ENCODE results near the gene NOL3. TPM values are rescaled to one million over a fixed set of nuclear protein-coding genes. Genes with fewer than 3 reads are reported as not detected.

NOL3 gene
- total and polyA plus RNA-seq, 2 donors (not counting 3 experiments of a cell fraction or from before 2014, with no cell fraction given), result 16.0 to 19.4 TPM

DNA sequence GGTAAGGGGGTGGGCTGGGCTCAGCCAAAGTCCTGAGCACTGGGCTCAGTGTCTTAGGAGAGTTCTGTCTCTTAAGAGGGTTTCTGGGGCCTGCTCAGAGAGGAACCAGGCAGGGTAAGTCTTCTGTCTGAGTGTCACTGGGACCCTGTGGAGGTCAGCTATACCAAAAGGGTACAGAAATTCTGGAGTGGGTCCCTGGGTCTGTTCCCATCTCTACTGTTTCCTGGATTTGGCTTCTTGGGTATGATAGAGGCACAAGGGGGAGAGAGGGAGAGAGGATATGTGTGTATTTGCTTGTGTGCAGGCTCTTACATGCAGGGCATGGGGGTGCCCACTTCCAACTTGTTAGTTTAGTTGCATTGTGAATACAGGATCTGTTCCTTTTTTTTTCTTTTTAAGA lies 23.2 kb downstream of the NOL3 start:
- peak; percentile 47 for FAIRE-seq
- no peaks in the 10 kb centered on the region for H3K9me1 ChIP-seq (replicated peaks; ENCODE audit: control insufficient read depth, extremely low read depth, insufficient read depth, low read length)
- no peak for DNase-seq (ENCODE audit: low read depth, low spot score)
- peak overlapping the region; percentile 88 for H3K27ac ChIP-seq (ENCODE audit: insufficient read depth, low read depth, low read length)
- ChIA-PET CTCF (interaction anchor here (1.1 to 1.5 kb wide), 4 partner anchors 9 to 206 kb away, joined by 3 to 6 read pairs (median 4); no protein-coding TSS in a partner anchor), POLR2A (no interaction called here)
- no peaks in the 10 kb centered on the region for H3K9me3 ChIP-seq (replicated peaks; ENCODE audit: control insufficient read depth, insufficient read depth, low read length)
- no peak for TF ChIP-seq GATA2 (IDR thresholded peaks at IDR 0.05; ENCODE audit: insufficient read depth, insufficient read length, low read depth, low read length)
- no peaks in the 10 kb centered on the region for H3K27me3 ChIP-seq (ENCODE audit: control insufficient read depth in 2 of 2, insufficient read depth in 2 of 2, low read length in 2 of 2)
- H2AFZ ChIP-seq (ENCODE audit: low read depth, low read length), result no peak overlapping the region
- H3K4me3 ChIP-seq (replicated peaks in 1 of 3; ENCODE audit: insufficient read depth in 1 of 3, low read depth in 1 of 3, low read length in 3 of 3), result peak overlapping the region in 1 of 3 experiments; percentile 83
- H3K9ac ChIP-seq (replicated peaks; ENCODE audit: extremely low read depth, insufficient read depth, low read length), result peak overlapping the region; percentile 91
- no peaks in the 10 kb centered on the region for H4K20me1 ChIP-seq (replicated peaks; ENCODE audit: control insufficient read depth, extremely low read depth, insufficient read depth, low read length)
- H3K36me3 ChIP-seq (ENCODE audit: control insufficient read depth in 2 of 2, extremely low read depth in 1 of 2, insufficient read depth in 2 of 2, low read length in 2 of 2), result peaks cover 19 to 38% of the 10 kb centered on the region in 2 experiments
- H3K79me2 ChIP-seq (ENCODE audit: control insufficient read depth, insufficient read depth, low read length), result peaks cover 46% of the 10 kb centered on the region
- intact Hi-C loops (cut with micrococcal nuclease), result loop anchor here (5.0 to 10.0 kb wide), 2 partner anchors 34 to 201 kb away; partner anchors contain the start of genes TMEM208 and TPPP3
- peaks cover 38% of the 10 kb centered on the region for H3K4me1 ChIP-seq (ENCODE audit: control insufficient read depth, extremely low read depth, insufficient read depth, low read length)
- dilution Hi-C loops (cut with MboI; ENCODE audit: extremely low pct_ligation_motif_present, low sequenced_read_pairs), result no loop called here
- BruUV-seq (replicated peaks), result no TSS peak
- peak overlapping the region; percentile 69 for H3K4me2 ChIP-seq (ENCODE audit: insufficient read depth, low read length)

DNA sequence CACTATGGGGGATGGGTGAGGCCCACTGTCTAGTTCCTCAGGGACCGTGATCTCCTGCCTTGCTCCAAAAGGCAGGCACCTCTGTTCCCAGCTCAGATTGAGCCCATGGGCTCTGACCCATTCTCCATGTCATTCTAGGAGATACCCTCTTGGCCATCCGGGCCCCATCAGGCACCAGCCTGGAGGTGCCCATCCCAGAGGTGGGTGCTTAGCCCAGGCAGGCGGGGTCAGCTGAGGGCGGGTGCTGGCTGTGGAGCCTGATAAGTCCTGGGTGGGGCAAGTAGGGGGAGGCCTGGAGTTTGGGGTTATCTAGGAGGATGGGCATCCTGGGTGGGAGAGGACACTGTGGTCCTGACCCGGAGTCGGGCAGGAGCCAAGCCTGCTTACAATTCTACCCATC lies 23.9 kb downstream of the NOL3 start:
- Histone ChIP-seq H3K36me3 (ENCODE audit: control insufficient read depth in 2 of 2, extremely low read depth in 1 of 2, insufficient read depth in 2 of 2, low read length in 2 of 2) (peaks cover 19 to 38% of the 10 kb centered on the region in 2 experiments), H3K79me2 (ENCODE audit: control insufficient read depth, insufficient read depth, low read length) (peaks cover 46% of the 10 kb centered on the region), H3K9ac (replicated peaks; ENCODE audit: extremely low read depth, insufficient read depth, low read length) (no peak overlapping the region), H3K27ac (ENCODE audit: insufficient read depth, low read depth, low read length) (peak overlapping the region; percentile 8), H4K20me1 (replicated peaks; ENCODE audit: control insufficient read depth, extremely low read depth, insufficient read depth, low read length) (no peaks in the 10 kb centered on the region), H3K4me1 (ENCODE audit: control insufficient read depth, extremely low read depth, insufficient read depth, low read length) (peaks cover 38% of the 10 kb centered on the region), H3K4me2 (ENCODE audit: insufficient read depth, low read length) (peak overlapping the region; percentile 69), H2AFZ (ENCODE audit: low read depth, low read length) (no peak overlapping the region), H3K9me1 (replicated peaks; ENCODE audit: control insufficient read depth, extremely low read depth, insufficient read depth, low read length) (no peaks in the 10 kb centered on the region), H3K9me3 (replicated peaks; ENCODE audit: control insufficient read depth, insufficient read depth, low read length) (no peaks in the 10 kb centered on the region), H3K4me3 (replicated peaks in 1 of 3; ENCODE audit: insufficient read depth in 1 of 3, low read depth in 1 of 3, low read length in 3 of 3) (no peak overlapping the region), H3K27me3 (ENCODE audit: control insufficient read depth in 2 of 2, insufficient read depth in 2 of 2, low read length in 2 of 2) (no peaks in the 10 kb centered on the region)
- no TSS peak for BruUV-seq (replicated peaks)
- no peak for TF ChIP-seq MYC (IDR thresholded peaks at IDR 0.05; ENCODE audit: low read depth, low read length)
- TF ChIP-seq POLR2AphosphoS5 (IDR thresholded peaks at IDR 0.05; ENCODE audit: insufficient read depth, low read depth, low read length), result no peak
- no peak for TF ChIP-seq CTCF (IDR thresholded peaks at IDR 0.05; ENCODE audit: extremely low read depth in 1 of 2, insufficient read depth in 1 of 2, low read depth in 1 of 2, low read length in 2 of 2)
- no peak for TF ChIP-seq MAX (IDR thresholded peaks at IDR 0.05; ENCODE audit: insufficient read depth, insufficient read length)
- no peak for TF ChIP-seq GATA2 (IDR thresholded peaks at IDR 0.05; ENCODE audit: insufficient read depth, insufficient read length, low read depth, low read length)
- no peak for TF ChIP-seq JUN (IDR thresholded peaks at IDR 0.05; ENCODE audit: borderline replicate concordance, insufficient read depth, insufficient read length, low read depth)
- no peak for TF ChIP-seq FOS (IDR thresholded peaks at IDR 0.05; ENCODE audit: borderline replicate concordance, insufficient read depth, low read length)
- TF ChIP-seq EZH2 (IDR thresholded peaks at IDR 0.05; ENCODE audit: borderline replicate concordance, low read depth, low read length, severe bottlenecking), result no peak
- no peak for TF ChIP-seq POLR2A (IDR thresholded peaks at IDR 0.05; ENCODE audit: low read depth, low read length)
- no peak for FAIRE-seq
- ChIA-PET CTCF (interaction anchor here (1.1 to 1.3 kb wide), 2 partner anchors 9 to 10 kb away, joined by 3 read pairs; no protein-coding TSS in a partner anchor), POLR2A (no interaction called here)
- dilution Hi-C loops (cut with MboI; ENCODE audit: extremely low pct_ligation_motif_present, low sequenced_read_pairs), result no loop called here
- intact Hi-C loops (cut with micrococcal nuclease), result loop anchor here (5.0 to 10.0 kb wide), 2 partner anchors 33 to 201 kb away; partner anchors contain the start of genes TMEM208 and TPPP3
- no peak for DNase-seq (ENCODE audit: low read depth, low spot score)
